HL-60 (cell line): Measurements from ENCODE around the gene ARMC6.

Experiments used
- DNase-seq, 2 experiments: peaks; one replicate each; pipeline ENCODE4 v3.0.0-alpha.2; 2010 to 2020; ENCODE audit warnings: low read depth in 1 of 2, low spot score in 1 of 2
- H3K27ac ChIP-seq: fragments of 250-450 bp; sonication (Bioruptor Pico); replicated peaks from 2 replicates; pipeline ENCODE4 v1.5.1; 2020; ENCODE audit warnings: mild to moderate bottlenecking, moderate library complexity
- H3K27me3 ChIP-seq: fragments of 250-450 bp; sonication (Bioruptor Pico); 2 replicates; pipeline ENCODE4 v1.5.1; 2021; ENCODE audit warnings: mild to moderate bottlenecking, moderate library complexity; ENCODE audit not compliant: insufficient read depth, poor library complexity, severe bottlenecking
- H3K4me3 ChIP-seq: replicated peaks from 2 replicates; pipeline ENCODE4 v1.5.1; 2011; ENCODE audit warnings: mild to moderate bottlenecking, control low read depth, low read length; ENCODE audit not compliant: insufficient read depth
- CTCF ChIP-seq: IDR thresholded peaks from one replicate; pipeline ENCODE4 v1.5.1; 2011; ENCODE audit warnings: low read length, control low read depth, inconsistent platforms; ENCODE audit not compliant: insufficient read depth
- GABPA ChIP-seq: IDR thresholded peaks from 2 replicates; pipeline ENCODE4 v1.6.1; 2012; ENCODE audit warnings: low read depth
- POLR2AphosphoS5 ChIP-seq: IDR thresholded peaks from 2 replicates; pipeline ENCODE4 v1.6.1; 2012; ENCODE audit warnings: low read depth
- REST ChIP-seq: IDR thresholded peaks from 2 replicates; pipeline ENCODE4 v1.6.1; 2012; ENCODE audit warnings: low read depth; ENCODE audit not compliant: insufficient replicate concordance
- SPI1 ChIP-seq: IDR thresholded peaks from 2 replicates; pipeline ENCODE4 v1.6.1; 2012; ENCODE audit warnings: low read depth, mild to moderate bottlenecking, borderline replicate concordance

The ARMC6 gene

GRCh38 chr19:19063183-19064097 lies 30.0 kb downstream of the ARMC6 start, which contains the start of gene SLC25A42:
SLC25A42 (plus strand) TSS chr19:19063994; CDS start chr19:19096125, 32,131 bp downstream.
- TF ChIP-seq CTCF (no peak), POLR2AphosphoS5 (peak; percentile 45; the same call in 1 of the 2 replicates), SPI1 (no peak)
- peak within 1 kb of the TSS; percentile 21 for H3K27ac ChIP-seq
- peak; percentile 98 to 99 for DNase-seq
- no peaks in the 10 kb centered on the region for H3K27me3 ChIP-seq
- peak within 1 kb of the TSS; percentile 78 for H3K4me3 ChIP-seq

- no peak for TF ChIP-seq REST
- TF ChIP-seq CTCF: no peak
- TF ChIP-seq GABPA: no peak
- no peak for TF ChIP-seq POLR2AphosphoS5
- no peak for TF ChIP-seq SPI1
- no peaks in the 10 kb centered on the region for H3K27me3 ChIP-seq
- H3K27ac ChIP-seq: no peak overlapping the region
- DNase-seq: peak in 1 of 2 experiments; percentile 28
- H3K4me3 ChIP-seq: peak overlapping the region; percentile 78
Measured at GRCh38 chr19:19064098-19064722, 30.8 kb downstream of the ARMC6 start.

- H3K27me3 ChIP-seq: no peaks in the 10 kb centered on the region
- no peak overlapping the region for H3K4me3 ChIP-seq
- DNase-seq: no peak
- TF ChIP-seq POLR2AphosphoS5: no peak
- TF ChIP-seq REST: no peak
- TF ChIP-seq SPI1: no peak
- TF ChIP-seq GABPA: no peak
- TF ChIP-seq CTCF: no peak
- H3K27ac ChIP-seq: no peak overlapping the region
Measured at GRCh38 chr19:19064811-19065745, 31.7 kb downstream of the ARMC6 start.
